Measurements from ENCODE around the gene TGFBRAP1.
"Not testable (repeated sequence)": the region's sequence is repeated elsewhere in the genome, so short reads cannot be mapped to it uniquely, and the experiment has no call there.

Gene TGFBRAP1

DNA sequence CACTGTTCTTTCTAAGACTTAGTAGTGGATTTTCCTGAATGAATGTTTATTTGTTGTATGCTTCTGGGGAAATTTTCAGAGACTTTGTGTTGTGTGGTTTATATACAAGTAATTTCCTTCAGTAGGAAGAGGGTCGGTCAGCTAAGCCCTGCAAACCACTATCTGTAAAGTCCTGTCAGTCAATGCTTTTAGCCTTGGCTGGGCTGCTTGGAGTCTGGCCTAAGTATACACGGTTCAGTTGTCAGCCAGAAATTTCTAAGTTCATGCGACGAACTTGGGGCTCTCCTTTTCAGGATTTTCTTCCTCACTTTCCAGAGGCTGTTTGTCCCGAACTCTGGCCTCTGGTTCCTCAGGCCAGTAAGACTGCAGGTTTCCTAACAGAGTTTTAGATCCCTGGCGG lies 29.1 kb upstream of the TGFBRAP1 start:
- FAIRE-seq (no peak), DNase-seq (ENCODE audit: extremely low spot score, insufficient read length, low read depth) (no peak)

- DNase-seq (ENCODE audit: extremely low spot score, insufficient read length, low read depth) (no peak), FAIRE-seq (no peak)
Measured at GRCh38 chr2:105357122-105357521, 27.6 kb upstream of the TGFBRAP1 start.

DNA sequence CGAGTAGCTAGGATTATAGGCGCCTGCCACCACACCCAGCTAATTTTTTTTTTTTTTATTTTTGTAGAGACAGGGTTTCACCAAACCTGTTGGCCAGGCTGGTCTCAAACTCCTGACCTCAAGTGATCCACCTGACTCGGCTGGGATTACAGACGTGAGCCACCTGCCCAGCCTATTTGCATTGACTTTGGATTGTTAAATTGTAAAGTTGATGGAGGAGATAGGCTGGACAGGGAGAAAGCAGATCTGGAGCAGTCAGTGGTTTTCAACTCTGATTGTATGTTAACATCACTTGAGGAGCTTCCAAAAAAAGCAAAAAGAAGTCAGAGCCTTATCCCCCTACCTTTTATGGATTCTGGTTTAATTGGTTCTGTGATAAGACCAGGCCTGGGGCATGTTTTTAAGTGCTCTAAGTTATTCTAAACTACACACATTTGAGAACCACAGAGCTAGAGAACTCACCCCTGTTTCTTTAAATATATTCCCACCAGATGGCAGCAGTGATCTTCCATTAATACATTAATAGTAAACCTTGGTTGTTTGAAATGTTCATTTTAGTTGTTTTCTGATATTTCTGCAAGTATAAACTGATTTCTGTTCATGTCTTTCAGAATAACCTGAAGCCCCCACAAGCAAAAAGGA lies 15.3 kb upstream of the TGFBRAP1 start:
- no peak for DNase-seq (ENCODE audit: extremely low spot score, insufficient read length, low read depth)
- FAIRE-seq, result peak; percentile 58

DNA sequence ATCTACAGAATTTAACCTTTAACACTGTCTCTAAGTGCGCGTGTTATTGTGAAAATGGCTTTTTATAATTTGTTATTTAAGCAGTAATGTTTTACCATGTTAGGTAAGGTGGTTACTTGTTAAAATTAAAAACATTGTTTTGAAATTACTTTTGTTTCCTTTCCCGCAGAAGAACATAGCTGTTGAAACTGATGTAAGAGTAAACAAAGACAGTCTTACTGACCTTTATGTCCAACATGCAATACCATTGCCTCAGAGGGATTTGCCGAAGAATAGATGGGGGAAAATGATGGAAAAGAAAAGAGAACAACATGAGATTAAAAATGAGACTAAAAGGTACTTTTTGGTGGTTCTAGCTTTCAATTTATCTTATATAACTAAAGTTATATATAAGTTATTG lies 9.9 kb upstream of the TGFBRAP1 start:
- FAIRE-seq, result no peak

GRCh38 chr2:105338020-105338385 lies 8.5 kb upstream of the TGFBRAP1 start:
- FAIRE-seq (no peak), DNase-seq (ENCODE audit: extremely low spot score, insufficient read length, low read depth) (no peak)

More for the DNA sequence above, 9.9 kb upstream of the TGFBRAP1 start:
- DNase-seq (ENCODE audit: extremely low spot score, insufficient read length, low read depth), result no peak

GRCh38 chr2:105337122-105338019 lies 7.8 kb upstream of the TGFBRAP1 start, which contains the start of gene C2orf49:
Gene C2orf49 (plus strand): TSS chr2:105337540. CDS start chr2:105337588, 48 bp downstream.
- peak; percentile 79 for DNase-seq (ENCODE audit: extremely low spot score, insufficient read length, low read depth)
- FAIRE-seq, result peak; percentile 86

- no peak for FAIRE-seq
- DNase-seq (ENCODE audit: extremely low spot score, insufficient read length, low read depth), result no peak
Measured at GRCh38 chr2:105336786-105337121, 7.2 kb upstream of the TGFBRAP1 start.

DNA sequence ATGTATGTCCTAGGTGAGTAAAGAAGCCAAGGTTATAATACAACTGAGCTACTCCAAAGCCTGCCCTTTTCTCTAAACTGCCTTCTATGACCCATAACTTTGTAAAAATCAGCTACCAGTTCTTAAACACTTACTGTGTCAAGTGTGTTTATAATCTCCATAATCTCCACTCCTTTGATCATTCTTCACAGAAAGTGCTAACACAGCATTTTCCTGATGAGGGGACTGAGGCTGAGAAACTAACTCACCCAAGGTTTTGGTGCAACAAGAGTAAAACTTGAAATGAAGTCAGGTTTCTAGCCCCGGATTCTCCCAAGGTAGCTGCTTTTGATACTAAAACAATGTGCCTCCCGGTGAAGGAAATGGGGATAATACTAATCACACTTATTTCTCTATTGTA lies 5.9 kb upstream of the TGFBRAP1 start:
- FAIRE-seq (no peak), DNase-seq (ENCODE audit: extremely low spot score, insufficient read length, low read depth) (no peak)

DNA sequence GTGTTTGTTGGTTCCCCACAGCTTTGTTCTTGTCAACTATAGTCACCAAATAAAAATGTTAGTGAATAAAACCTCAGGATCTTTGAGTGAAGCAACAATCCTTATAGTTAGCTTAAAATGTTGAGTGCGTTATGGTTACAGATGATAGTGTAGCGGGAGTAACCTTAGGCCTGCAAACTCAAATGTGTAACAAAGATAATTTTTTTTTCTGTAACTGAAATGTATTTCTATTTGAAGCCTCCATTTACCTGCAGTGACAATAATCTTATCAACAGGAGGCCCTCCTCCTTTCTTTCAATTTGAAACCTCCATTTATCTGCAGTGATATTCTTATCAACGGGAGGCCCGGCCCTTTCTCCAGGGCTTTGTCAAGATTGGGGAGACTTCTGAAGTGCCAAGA lies 4.7 kb upstream of the TGFBRAP1 start:
- FAIRE-seq (no peak), DNase-seq (ENCODE audit: extremely low spot score, insufficient read length, low read depth) (no peak)

GRCh38 chr2:105330681-105331375 lies 1.3 kb upstream of the TGFBRAP1 start:
- no peak for FAIRE-seq

GRCh38 chr2:105329197-105329554 lies 359 bp downstream of the TGFBRAP1 start:
- DNase-seq (ENCODE audit: extremely low spot score, insufficient read length, low read depth) (no peak), FAIRE-seq (no peak)

More at GRCh38 chr2:105330681-105331375, 1.3 kb upstream of the TGFBRAP1 start:
- DNase-seq (ENCODE audit: extremely low spot score, insufficient read length, low read depth), result no peak

GRCh38 chr2:105328281-105329196 lies 996 bp downstream of the TGFBRAP1 start:
- no peak for DNase-seq (ENCODE audit: extremely low spot score, insufficient read length, low read depth)
- FAIRE-seq, result peak; percentile 75

DNA sequence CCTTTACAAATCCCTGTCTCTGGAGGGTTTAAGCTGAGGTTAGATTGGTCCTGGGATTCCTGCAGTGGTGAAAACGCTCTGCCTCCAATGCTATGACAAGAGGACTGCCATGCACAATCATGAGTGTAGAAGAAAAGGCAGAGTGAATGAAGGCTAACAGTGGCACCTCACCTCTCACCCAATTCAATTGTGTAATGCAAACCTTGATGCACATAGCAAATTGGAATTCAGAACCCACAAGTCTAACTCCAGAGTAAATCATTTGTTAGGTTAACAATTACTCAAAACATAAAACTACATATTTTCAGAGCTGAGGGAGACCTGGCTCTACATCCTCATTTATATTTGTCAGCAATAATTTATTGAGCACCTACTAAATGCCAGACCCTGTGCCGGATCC lies 1.8 kb downstream of the TGFBRAP1 start:
- FAIRE-seq (no peak), DNase-seq (ENCODE audit: extremely low spot score, insufficient read length, low read depth) (no peak)

DNA sequence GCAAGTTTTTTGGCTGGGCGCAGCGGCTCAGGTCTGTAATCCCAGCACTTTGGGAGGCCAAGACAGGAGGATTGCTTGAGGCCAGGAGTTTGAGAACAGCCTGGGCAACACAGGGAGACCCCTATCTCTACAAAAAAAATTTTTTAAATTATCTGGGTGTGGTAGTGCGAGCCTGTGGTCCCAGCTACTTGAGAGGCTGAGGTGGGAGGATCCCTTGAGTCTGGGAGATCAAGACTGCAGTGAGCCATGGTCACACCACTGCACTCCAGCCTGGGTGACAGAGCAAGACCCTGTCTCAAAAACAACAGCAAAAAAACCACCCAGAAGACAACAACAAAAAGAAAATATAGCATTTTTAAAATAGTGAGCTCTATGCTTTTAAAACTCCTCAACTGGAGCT lies 2.3 kb downstream of the TGFBRAP1 start:
- FAIRE-seq, result not testable (repeated sequence)

DNA sequence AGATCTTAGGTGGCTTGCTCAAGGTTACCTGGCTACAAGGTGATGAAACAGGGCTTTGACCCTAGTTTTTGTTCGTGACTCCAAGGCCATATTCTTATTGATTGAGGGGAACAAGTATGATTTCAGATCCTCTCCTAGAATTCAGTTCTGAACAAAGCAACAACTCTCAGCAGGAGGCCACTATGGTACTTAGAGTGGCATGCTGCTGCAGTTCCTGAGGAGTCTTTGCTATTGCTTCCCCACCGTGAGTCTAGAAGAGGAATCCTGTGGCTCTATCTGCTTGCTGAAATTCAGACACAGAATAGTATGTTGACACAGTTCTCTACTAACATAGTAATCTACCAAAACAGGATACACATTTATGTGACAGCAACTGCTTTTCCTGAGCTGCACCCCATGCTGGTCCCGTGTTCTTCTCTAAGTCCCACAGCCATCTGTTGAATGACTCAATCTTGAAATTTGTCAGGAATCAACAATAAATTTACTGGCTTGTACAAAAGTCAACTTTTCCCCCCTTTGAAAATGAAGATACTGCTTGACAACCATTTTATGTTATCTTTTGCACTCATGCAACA lies 4.1 kb downstream of the TGFBRAP1 start:
- DNase-seq (ENCODE audit: extremely low spot score, insufficient read length, low read depth), result no peak

More for the DNA sequence above, 2.3 kb downstream of the TGFBRAP1 start:
- not testable (repeated sequence) for DNase-seq (ENCODE audit: extremely low spot score, insufficient read length, low read depth)

GRCh38 chr2:105324732-105325131 lies 4.8 kb downstream of the TGFBRAP1 start:
- no peak for FAIRE-seq
- DNase-seq (ENCODE audit: extremely low spot score, insufficient read length, low read depth), result no peak

More for the DNA sequence above, 4.1 kb downstream of the TGFBRAP1 start:
- no peak for FAIRE-seq

GRCh38 chr2:105324101-105324500 lies 5.4 kb downstream of the TGFBRAP1 start:
- DNase-seq (ENCODE audit: extremely low spot score, insufficient read length, low read depth), result no peak
- no peak for FAIRE-seq

DNA sequence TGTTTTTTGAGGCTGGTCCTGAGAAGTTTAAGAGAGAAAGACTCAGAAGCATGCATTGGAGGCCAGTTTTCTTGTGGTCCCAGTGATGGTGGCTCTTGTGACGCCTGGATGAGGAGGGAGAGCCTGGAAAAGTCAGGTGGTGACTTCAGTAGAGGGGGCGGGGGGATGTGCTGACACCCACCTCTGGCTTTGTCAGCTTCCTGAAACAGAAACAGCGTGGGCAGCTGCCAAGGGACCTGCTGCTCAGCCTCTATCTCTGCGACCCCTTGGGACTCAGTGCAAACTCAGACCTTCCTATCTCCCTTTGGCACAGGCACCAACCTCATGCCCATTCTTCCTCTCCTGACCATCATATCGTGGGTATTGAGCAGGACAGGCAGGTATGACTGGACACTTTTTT lies 6.4 kb downstream of the TGFBRAP1 start:
- DNase-seq (ENCODE audit: extremely low spot score, insufficient read length, low read depth) (no peak), FAIRE-seq (no peak)

DNA sequence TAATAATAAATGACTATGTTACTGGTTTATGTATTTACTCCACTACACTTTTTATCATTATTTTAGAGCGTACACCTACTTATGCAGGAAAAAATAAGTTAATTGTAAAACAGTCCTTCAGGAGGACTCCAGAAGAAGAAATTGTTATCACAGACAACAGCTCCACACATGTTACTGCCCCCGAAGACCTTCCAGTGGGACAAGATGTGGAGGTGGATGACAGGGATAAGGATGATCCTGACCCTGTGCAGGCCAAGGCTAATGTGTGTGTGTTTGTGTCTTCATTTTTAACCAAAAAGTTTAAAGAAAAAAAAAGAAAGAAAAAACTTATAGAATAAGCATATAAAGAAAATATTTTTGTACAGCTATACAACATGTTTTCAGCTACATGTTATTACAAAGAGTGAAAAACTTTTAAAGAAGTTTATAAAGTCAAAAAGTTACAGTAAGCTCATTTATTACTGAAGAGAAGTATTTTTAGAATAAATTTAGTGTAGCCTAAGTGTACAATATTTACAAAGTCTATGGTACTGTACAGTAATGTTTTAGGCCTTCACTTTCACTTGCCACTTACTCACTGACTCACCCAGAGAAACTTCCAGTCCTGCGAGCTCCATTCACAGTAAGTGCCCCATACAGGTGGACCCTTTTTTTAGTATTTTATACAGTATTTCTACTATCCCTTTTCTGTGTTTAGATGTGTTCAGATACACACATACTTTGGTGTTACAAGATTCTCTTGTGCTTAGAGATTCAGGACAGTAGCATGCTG lies 7.5 kb downstream of the TGFBRAP1 start:
- FAIRE-seq (no peak), DNase-seq (ENCODE audit: extremely low spot score, insufficient read length, low read depth) (no peak)

Measured in GM18507 (cell line).